Measurements from ENCODE around the gene STPG2.

The STPG2 gene

GRCh38 chr4:98143001-98143899 lies at the start of gene STPG2:
STPG2 (minus strand) TSS chr4:98143476.
- peak; percentile 42 for DNase-seq (ENCODE audit: low read depth)

GRCh38 chr4:98185279-98185678 lies 42.0 kb upstream of the STPG2 start:
- no peak for DNase-seq (ENCODE audit: low read depth)

- DNase-seq (ENCODE audit: low read depth): no peak
These were observed 38.5 kb upstream of the STPG2 start for GRCh38 chr4:98181809-98182208.

- no peak for DNase-seq (ENCODE audit: low read depth)
These were observed 36.7 kb upstream of the STPG2 start for GRCh38 chr4:98179951-98180350.

GRCh38 chr4:98176531-98176930 lies 33.3 kb upstream of the STPG2 start:
- DNase-seq (ENCODE audit: low read depth): no peak

GRCh38 chr4:98170035-98170434 lies 26.8 kb upstream of the STPG2 start:
- no peak for DNase-seq (ENCODE audit: low read depth)

- no peak for DNase-seq (ENCODE audit: low read depth)
These were observed 23.4 kb upstream of the STPG2 start for GRCh38 chr4:98166731-98167041.

GRCh38 chr4:98166025-98166730 lies 22.9 kb upstream of the STPG2 start:
- DNase-seq (ENCODE audit: low read depth): no peak

- no peak for DNase-seq (ENCODE audit: low read depth)
These were observed 19.4 kb upstream of the STPG2 start for GRCh38 chr4:98162696-98163095.

- no peak for DNase-seq (ENCODE audit: low read depth)
These were observed 8.1 kb upstream of the STPG2 start for GRCh38 chr4:98151145-98151924.

GRCh38 chr4:98150092-98150761 lies 7.0 kb upstream of the STPG2 start:
- DNase-seq (ENCODE audit: low read depth): no peak

GRCh38 chr4:98148856-98149255 lies 5.6 kb upstream of the STPG2 start:
- no peak for DNase-seq (ENCODE audit: low read depth)

- DNase-seq (ENCODE audit: low read depth): no peak
These were observed 17.1 kb downstream of the STPG2 start for GRCh38 chr4:98126141-98126540.

- DNase-seq (ENCODE audit: low read depth): no peak
These were observed 17.7 kb downstream of the STPG2 start for GRCh38 chr4:98125585-98125984.

- no peak for DNase-seq (ENCODE audit: low read depth)
These were observed 25.9 kb downstream of the STPG2 start for GRCh38 chr4:98117363-98117762.

GRCh38 chr4:98113012-98113411 lies 30.3 kb downstream of the STPG2 start:
- DNase-seq (ENCODE audit: low read depth): no peak

GRCh38 chr4:98110929-98111328 lies 32.3 kb downstream of the STPG2 start:
- no peak for DNase-seq (ENCODE audit: low read depth)

- DNase-seq (ENCODE audit: low read depth): no peak
These were observed 33.1 kb downstream of the STPG2 start for GRCh38 chr4:98110214-98110613.

- no peak for DNase-seq (ENCODE audit: low read depth)
These were observed 40.6 kb downstream of the STPG2 start for GRCh38 chr4:98102660-98103059.

GRCh38 chr4:98101988-98102387 lies 41.3 kb downstream of the STPG2 start:
- no peak for DNase-seq (ENCODE audit: low read depth)

GRCh38 chr4:98098764-98099163 lies 44.5 kb downstream of the STPG2 start:
- DNase-seq (ENCODE audit: low read depth): no peak

GRCh38 chr4:98094118-98094517 lies 49.2 kb downstream of the STPG2 start:
- DNase-seq (ENCODE audit: low read depth): no peak
